Stimulated activated CD4-positive, alpha-beta T cell treated with anti-CD3 and anti-CD28 coated beads, Interleukin-4, amount 100 ng/mL, for 24 hours (primary cell): ENCODE results near the gene METTL16.
"Not testable (repeated sequence)": the region's sequence is repeated elsewhere in the genome, so short reads cannot be mapped to it uniquely, and the experiment has no call there.

ENCODE experiments used
- DNase-seq: peaks from one replicate; pipeline ENCODE4 v3.0.0-alpha.2; 2020

Gene METTL16

GRCh38 chr17:2502871-2503580 is 8.7 kb downstream of the METTL16 start:
- no peak for DNase-seq

DNA sequence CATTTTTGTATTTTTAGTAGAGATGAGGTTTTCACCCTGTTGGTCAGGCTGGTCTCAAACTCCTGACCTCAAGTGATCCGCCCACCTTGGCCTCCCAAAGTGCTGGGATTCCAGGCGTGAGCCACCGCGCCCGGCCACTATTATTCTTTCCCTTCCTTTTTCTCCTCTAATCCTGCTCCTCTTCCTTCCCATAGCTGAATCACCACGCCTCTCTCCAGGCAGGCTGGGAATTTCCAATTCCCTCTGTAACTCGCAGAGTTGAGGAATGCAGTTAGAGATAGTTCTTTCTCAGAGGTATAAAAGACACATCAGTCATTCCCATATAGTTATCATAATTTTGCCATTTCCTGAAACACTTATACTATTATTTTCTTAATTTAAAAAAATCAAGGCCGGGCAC is 11.2 kb downstream of the METTL16 start:
- DNase-seq, result no peak

DNA sequence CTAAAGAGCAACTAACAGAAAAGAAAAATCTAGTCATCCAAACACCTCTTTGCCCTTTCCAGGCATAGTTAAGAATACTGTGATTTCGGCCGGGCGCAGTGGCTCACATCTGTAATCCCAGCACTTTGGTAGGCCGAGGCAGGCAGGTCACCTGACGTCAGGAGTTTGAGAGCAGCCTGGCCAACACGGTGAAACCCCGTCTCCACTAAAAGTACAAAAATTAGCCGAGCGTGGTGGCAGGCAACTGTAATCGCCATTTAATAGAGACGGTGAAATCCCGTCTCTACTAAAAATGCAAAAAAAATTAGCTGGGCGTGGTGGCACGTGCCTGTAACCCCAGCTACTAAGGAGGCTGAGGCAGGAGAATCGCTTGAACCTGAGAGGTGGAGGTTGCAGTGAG is 22.4 kb downstream of the METTL16 start:
- not testable (repeated sequence) for DNase-seq

DNA sequence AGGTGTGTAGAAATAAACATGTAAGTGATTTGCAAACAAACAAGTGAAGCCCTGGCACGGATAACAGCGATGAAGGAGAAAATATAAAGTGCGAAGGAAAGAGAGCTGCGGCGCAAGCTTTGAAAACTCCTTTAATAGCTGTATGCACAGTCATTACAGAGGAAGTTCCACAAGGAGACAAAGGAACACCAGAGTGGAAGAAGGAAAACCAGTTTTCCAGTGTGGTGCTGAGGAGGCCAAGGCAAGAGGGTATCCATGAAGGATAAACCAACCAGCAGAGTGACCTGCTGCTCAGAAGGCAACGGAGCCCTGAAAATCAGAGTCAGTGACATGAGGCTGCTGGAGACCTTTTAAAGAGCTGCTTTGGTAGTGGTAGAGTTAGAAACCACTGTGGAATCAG is 24.4 kb downstream of the METTL16 start:
- no peak for DNase-seq

DNA sequence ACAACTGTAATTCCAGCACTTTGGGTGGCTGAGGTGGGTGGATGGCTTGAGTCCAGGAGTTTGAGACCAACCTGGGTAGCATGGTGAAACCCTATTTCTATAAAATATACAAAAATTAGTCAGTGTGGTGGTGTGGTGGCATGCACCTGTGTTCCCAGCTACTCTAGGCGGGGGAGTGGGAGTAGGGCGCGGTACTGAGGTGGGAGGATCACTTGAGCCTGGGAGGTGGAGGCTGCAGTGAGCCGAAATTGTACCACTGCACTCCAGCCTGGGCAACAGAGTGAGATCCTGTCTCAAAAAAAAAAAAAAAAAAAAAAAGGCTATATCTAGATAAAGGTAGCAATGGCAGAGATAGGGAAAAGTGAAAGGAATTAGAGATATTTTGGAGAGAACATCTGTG is 25.0 kb downstream of the METTL16 start:
- DNase-seq, result not testable (repeated sequence)

DNA sequence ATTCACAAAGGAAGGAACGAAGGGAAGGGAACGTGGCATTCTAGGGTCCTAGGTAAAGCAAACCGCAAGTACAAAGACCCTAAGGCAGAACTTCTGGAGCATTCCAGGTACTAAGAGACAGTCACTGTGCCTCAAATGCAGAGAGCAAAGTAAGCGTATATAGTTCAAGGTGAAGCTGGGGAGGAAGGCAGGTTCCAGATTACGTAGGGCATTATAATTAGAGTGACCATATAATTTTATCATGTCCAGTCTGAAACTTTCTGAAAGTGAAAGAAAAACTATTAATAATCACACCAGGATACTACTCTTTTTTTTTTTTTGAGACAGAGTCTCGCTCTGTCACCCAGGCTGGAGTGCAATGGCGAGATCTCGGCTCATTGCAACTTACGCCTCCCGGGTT is 25.7 kb downstream of the METTL16 start:
- DNase-seq, result no peak

DNA sequence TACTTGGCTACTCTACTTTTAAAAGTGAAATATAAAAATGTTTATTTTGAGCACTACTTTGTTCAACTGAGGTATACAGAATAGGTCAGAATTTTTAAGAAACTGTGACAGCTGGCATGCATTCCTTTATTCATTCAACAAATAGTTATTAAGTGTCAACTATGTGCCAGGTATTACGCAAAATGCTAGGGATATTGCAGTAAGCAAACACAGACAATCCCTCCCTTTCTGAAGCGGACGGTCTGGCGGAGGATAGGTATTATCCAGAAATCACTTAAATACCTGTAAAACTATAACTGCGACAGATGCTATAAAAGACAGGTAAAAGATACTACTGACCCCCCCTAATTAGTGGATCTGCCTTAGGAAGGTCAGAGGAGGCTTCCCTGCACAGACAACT is 26.1 kb downstream of the METTL16 start:
- no peak for DNase-seq

DNA sequence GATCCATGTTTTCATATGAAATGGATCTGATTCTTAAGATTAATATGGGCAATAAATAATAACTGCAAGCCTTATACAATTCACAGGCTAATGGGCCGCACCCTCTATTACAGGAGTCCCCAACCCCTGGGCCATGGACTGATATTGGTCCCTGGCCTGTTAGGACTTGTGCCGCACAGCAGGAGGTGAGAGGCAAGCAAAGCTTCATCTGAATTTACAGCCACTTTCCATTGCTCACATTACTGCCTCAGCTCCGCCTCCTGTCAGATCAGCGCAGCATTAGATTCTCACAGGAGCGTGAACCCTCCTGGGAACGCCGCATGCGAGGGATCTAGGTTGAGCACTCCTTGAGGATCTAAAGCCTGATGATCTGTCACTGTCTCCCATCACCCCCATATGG is 26.8 kb downstream of the METTL16 start:
- no peak for DNase-seq

DNA sequence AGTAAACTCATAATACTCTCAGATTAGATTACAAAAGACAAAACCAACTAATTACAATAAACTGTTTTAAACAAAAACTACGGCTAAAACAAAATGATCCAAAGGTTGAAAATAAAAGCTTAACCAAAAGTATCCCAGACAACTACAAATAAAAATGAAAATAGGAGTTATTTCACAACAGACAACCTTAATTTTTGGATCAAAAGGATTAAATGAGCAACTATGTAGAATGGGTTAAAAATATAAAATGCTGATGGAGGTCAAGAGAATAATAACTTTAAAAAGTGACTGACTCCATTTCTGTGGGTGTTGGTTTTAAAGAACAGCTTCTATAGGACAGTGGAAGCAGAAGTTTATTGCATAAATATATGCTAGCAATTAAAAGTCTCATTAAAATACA is 28.6 kb downstream of the METTL16 start:
- no peak for DNase-seq

- no peak for DNase-seq
These were observed 29.5 kb downstream of the METTL16 start for GRCh38 chr17:2482218-2482617.

DNA sequence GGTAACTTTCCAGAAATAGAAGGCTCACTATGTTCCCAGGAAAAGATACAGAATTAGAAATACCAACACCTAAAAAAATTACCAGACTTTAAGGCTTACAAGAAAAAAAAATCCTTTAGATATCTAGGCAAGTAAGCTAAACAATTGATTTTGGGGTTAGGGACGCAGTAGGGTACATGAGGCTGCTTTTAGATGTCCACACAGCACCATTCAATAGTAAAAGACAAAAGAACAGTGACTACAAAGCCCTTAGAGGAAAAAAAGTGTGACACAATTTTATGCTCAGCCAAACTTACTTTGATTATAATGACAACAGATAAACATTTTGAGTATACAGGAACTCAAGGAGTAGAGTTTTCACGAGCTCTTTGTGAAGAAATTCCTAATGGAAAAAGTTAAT is 29.9 kb downstream of the METTL16 start:
- DNase-seq, result no peak

- DNase-seq, result no peak
These were observed 33.2 kb downstream of the METTL16 start for GRCh38 chr17:2478458-2478857.

DNA sequence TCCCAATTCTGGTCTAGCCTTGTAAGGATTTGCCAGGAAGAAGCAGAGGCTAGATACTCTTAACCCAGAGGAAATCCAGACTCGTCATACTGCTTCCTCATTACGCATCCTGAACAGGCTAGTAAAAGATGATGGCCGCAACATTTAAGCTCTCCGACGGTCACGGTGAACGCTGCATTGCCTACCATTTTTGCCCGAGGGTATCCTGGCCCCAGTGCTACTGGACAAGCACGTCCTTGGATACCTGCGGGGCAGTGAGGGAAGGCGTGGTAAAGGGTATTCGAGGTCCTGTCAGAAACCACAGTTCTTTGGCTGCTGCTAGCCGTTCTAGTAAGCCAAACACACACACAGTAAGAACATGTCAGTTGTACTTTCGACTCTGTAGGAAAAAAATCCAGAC is 36.6 kb downstream of the METTL16 start:
- DNase-seq, result no peak

GRCh38 chr17:2474371-2474770 is 37.3 kb downstream of the METTL16 start:
- DNase-seq, result no peak

DNA sequence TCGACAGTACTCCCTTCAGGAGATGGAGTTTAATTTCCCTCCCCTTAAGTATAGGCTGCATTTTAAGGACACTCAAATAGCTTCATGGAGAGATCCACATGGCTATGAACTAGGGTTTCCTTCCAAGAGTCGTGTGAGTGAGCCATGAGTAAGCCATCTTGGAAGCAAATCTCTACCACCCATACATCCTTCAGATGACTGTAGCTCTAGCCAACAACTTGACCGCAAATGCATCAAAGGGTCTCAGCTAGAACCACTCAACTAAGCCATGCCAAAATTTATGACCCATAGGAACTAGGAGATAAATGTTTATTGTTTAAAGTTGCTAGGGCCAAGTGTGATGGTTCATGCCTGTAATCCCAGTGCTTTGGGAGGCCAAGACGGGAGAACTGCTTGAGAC is 43.4 kb downstream of the METTL16 start:
- no peak for DNase-seq

GRCh38 chr17:2466931-2467330 is 44.8 kb downstream of the METTL16 start:
- no peak for DNase-seq

GRCh38 chr17:2462481-2462880 is 49.2 kb downstream of the METTL16 start:
- DNase-seq, result no peak

GRCh38 chr17:2459917-2460271 is 51.8 kb downstream of the METTL16 start:
- no peak for DNase-seq

DNA sequence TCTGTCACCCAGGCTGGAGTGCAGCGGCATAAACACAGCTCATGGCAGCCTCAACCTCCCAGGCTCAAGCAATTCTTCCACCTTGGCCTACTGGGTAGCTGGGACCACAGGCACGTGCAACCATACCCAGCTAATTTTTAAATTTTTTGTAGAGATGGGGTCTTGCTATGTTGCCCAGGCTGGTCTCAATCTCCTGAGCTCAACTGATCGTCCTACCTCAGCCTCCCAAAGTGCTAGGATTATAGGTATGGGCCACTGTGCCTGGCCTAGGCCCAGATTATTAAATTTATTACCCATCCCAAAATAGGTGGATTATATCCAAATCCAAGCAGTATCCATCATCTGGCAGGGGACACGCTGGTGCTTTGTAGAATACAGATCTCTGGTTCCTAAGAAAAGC is 53.8 kb downstream of the METTL16 start:
- DNase-seq, result no peak

GRCh38 chr17:2456475-2456874 is 55.2 kb downstream of the METTL16 start:
- DNase-seq, result no peak

GRCh38 chr17:2455956-2456355 is 55.7 kb downstream of the METTL16 start:
- DNase-seq, result no peak

- no peak for DNase-seq
These were observed 57.8 kb downstream of the METTL16 start for GRCh38 chr17:2453866-2454265.

DNA sequence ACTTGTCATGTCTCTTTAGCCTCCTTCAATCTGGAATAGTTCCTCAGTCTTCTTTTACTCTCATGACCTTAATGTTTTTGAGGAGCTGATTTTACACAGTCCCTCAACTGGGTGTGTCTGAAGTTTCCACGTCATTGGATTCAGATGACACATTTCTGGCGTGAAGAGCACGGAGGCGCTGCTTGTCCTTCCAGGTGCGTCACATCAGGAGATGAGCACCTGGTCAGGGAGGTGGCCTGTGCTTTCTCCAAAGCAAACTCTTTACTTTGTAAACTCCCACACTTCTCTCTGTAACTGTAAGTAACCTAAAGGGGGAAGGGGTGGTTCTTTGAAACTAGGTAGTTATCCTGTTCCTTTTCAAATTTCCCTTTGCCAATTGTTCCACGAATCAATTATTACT is 58.4 kb downstream of the METTL16 start:
- DNase-seq, result no peak

- DNase-seq, result no peak
These were observed 59.4 kb downstream of the METTL16 start for GRCh38 chr17:2452216-2452750.

DNA sequence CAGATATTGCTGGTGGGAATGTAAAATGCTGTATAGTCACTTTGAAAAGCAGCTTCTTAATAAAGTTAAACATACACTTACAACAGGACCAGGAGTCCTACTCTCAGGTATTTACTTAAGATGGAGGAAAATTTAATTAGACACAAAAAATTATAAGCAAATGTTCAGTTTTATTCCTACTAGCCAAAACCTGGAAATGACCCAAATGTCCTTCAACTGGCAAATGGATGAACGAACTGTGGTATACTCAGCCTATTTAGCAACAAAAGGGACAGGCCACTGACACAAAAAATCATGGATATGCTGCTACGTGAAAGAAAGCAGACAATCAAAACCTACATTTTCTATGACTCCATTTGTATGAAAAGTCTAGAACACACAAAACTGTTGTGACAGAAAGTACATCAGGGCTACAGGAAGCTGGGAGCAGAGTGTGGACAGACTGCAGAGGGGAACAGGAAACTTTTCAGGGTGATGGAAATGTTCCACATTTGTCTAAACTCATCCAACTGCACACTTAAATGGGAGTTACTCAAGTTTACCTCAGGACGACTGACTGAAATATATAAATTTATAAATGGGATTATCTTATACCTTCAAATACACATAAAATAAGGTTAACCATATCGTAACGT is 61.6 kb downstream of the METTL16 start:
- DNase-seq, result no peak
